GM21717 (cell line): ENCODE results near the gene LAMB3.

Experiments used
- ATAC-seq: cut with Tn5 transposase; IDR thresholded peaks from one replicate; pipeline ENCODE4 v1.9.1; 2021; ENCODE audit warnings: mild to moderate bottlenecking, moderate library complexity; ENCODE audit not compliant: unreplicated experiment

Gene LAMB3

GRCh38 chr1:209618756-209619420 is 33.3 kb downstream of the LAMB3 start:
- no peak for ATAC-seq

GRCh38 chr1:209618291-209618690 is 33.9 kb downstream of the LAMB3 start:
- no peak for ATAC-seq

DNA sequence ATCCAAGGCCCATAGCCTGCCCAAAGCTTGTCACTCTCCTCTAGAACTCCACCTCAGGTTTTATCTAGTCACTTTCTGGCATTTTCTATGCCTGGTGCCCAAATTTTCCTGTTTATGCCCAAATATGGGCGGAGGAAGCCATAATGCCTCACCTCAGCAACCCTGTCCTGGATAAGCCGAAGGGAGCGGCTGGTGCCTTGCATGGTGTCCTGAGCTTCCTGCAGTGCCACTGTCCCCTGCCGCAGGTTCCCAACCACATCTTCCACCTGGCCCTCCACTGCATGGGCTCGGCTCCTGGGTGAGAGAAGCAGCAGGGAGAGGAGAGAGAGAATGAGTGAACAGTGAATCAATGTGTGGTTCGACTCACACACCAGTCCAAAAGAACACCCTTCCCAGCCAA is 34.5 kb downstream of the LAMB3 start:
- ATAC-seq: no peak

GRCh38 chr1:209617047-209617673 is 35.1 kb downstream of the LAMB3 start:
- no peak for ATAC-seq

DNA sequence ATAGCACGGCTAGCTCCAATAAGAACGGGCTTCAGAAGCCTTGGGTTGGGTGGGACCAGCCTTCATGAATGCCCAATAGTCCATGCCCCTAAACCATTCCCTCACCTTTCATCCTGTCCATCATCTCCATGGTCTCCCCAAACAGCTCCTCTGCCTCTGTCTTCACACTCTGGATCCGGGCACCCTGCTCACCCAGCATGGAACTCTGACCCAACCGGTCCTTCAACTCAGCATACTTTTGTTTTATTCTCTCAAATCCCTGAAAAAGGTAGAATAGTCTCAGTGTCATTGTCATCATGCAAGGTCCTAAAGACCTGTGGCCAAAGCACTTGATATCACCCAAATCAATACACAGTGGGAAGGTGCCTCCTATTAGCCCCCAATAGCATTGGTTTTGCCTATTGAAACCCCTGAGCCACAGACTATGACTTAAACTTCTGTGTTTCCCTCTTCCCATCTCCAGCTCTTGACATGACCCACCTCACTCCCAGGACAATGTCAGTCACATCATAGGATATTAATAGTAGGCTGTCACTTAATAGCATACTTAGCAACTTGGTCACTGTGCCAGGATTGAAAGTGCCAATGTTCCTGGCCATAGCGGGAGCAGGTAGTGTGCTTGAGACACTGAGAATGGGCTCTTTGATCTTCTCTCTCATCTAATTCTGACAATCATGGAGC is 35.7 kb downstream of the LAMB3 start:
- no peak for ATAC-seq

DNA sequence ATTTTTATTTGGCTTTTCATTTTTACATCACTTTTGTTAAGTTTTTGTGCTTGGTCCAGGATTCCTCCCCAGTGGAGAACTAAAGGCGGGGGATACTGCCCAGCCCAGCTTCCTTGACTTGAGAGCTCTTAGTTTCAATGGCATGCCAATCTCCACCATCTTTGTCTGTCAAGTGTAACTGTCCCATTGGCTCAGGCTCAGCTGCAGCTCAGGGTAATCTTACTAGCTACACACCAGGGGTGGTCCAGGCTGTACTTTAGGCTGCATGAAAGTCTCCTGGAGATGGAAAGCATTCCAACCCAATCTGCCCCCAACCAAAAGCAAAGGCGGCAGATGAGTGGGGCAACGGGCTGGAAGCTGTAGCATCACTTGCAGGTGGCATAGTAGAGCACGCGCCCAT is 37.3 kb downstream of the LAMB3 start:
- no peak for ATAC-seq

DNA sequence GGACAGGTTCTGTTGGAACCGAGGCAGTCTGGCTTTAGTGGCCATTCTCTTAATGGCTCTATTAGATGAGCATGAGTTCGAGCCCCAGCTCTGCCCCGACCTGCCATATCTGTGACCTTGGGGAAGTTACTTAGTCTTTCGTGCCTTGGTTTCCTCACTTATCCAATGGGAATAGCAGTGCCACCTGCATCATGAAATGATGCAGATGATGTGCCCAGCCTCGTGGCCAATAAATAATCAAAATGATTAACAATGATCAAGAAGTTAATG is 38.1 kb downstream of the LAMB3 start:
- ATAC-seq: no peak

DNA sequence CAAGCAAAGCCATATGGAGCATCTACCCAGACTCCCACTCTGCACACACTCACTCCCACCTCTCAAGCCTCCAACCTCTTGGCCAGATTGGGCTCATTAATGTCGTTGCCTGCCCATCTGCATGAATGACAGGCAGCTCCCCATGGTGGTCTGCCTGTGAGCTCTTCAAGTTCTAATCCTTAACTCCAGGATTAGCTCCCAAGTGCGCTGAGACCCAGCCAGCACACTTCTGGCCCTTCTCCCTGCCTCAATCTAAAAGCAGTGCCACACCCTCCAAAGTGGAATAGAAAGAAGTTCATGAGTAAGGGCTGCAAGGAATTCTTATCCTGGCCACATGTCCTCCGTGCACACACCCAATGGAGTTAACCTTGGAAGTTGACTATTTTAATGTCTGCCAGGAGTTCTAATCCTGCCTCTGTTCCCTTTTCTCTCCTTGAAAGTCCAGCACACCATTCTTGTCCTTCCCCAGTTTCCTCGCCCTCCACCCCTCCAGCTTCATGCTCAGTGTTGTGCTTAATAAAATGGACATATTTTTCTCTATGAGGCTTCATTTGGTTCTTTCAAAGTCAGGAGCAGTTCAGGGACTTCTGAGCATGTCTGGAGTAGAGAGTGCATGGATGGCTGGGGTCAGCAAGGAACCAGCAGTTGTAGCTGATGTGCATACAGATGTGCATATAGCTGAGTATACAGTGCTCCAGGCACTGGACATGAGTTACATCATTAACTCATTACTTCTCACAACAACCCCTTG is 38.6 kb downstream of the LAMB3 start:
- no peak for ATAC-seq

DNA sequence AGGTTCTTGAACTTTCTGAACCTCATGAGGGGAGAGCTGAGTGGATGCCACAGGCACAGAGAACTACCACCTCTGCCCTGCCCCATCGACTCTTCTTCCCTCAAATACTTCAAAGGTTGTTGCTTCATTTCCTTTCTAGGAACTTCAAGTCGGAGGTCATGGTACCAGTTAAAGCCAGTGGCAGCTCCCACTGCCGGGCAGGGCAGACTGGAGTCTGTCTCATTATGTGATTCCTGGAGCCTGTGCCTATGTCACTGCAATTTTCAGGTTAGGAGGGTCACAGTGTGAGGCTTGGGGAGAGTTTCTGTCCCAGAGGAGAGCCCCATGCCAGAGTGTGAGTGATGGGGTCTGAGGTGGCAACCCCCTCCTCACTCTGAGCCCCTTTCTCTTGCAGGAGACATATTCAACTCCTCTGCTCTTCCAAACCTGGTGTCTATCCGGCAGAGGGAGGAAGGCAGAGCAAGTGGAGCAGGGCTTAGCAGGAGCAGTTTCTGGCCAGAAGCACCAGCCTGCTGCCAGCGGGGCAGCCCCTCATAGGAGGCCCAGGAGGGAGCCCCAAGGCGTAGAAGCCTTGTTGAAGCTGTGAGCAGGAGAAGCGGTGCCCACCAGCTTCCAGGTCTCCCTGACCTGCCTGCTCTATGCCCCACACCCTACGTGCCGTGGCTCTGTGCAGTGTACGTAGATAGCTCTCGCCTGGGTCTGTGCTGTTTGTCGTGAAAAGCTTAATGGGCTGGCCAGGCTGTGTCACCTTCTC is 39.4 kb downstream of the LAMB3 start:
- no peak for ATAC-seq

DNA sequence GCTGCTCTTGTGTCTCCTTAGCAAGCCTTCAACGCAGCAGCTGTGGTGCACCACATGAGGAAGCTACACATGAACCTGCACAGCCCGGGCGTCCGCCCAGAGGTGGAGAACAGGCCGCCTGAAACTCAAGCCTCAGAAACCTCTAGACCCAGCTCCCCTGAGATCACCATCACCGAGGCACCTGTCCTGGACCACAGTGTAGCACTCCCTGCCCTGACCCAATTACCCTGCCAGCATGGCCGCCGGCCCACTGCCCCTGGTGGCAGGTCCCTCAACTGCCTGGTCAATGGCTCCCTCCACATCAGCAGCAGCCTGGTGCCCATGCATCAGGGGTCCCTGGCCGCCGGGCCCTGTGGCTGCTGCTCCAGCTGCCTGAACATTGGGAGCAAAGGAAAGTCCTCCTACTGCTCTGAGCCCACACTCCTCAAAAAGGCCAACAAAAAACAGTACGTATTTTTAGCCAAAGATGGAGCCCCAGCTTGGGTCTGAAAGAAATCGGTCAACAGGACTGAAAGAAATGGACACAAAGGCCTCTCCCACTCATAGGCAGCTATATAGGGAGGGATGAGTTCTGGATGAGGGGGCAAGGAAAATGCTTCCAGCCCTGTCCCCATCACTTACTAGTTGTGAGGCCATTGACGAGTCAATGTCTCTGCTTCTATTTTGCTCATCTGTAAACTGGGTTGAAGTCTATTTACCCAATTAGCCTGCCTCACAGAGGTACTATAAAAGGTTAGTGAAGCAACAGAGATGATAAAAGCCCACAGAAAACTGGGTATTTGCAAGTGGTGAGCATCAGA is 40.3 kb downstream of the LAMB3 start:
- no peak for ATAC-seq

DNA sequence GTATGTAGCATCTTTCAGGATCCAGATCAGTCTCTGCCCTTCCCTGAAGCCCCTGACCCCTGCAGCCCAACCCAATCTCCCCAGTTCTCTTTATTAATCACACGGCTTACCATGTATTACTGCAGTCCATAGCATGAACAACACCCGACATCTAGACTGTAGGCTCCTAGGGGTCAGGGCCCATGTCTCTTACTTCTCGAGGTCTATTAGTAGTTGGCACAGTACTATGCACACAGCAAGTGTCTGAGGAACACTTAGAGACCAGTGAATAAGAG is 41.7 kb downstream of the LAMB3 start:
- ATAC-seq: no peak

GRCh38 chr1:209609791-209610630 is 42.2 kb downstream of the LAMB3 start:
- no peak for ATAC-seq

DNA sequence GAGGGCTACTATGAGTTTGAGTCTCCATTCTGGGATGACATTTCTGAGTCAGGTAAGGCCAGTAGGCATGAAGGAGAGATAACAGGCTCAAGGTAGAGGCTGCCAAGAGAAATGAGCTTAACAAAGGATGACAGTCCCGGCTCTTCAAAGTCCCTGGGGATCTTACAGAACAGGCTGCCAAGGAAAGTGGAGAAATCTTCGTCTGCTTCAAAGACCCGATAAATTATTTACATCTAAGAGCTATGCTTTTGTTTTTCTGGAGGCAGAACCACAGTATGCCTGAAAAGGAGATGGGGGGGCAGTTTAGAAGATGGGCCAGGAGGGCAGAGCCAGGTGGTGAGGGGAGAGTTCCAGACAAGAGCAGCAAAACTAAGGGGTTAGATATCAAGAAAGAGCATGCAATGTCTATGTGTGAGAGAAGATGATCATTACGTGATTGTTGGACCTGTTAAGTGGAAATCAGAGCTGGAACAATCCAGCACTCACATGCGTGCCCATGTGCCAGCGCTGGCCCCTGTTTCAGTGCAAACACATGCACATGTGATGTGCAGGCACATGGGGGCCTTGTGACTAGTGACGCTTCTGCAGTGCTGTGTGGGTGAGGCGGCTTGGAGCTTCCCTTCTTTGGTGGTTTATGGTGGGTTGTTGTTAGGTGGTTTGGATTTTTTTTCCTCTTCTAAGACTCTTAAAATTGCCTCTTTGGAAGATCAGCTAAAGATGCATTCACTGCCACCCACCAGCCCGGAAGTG is 43.0 kb downstream of the LAMB3 start:
- no peak for ATAC-seq

DNA sequence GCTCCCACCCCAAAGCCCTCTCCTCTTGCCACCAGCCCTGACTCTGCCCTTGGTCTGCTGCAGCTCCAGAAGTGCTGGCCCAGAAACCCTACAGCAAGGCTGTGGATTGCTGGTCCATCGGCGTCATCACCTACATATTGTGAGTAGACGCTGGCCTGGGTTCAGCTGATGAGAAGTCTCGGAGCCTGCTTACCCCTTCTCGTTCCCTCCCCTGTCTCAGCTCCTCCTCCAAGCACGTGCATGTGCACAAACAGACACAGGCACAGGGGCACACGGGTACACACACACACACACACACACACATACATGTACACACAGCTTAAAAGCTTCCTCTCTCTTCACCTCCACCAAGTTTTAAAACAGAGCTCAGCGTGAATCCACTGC is 44.4 kb downstream of the LAMB3 start:
- ATAC-seq: peak; percentile 30

- peak; percentile 88 for ATAC-seq
These were observed 45.0 kb downstream of the LAMB3 start for GRCh38 chr1:209607102-209607794.

GRCh38 chr1:209603877-209604276 is 48.3 kb downstream of the LAMB3 start:
- ATAC-seq: no peak

DNA sequence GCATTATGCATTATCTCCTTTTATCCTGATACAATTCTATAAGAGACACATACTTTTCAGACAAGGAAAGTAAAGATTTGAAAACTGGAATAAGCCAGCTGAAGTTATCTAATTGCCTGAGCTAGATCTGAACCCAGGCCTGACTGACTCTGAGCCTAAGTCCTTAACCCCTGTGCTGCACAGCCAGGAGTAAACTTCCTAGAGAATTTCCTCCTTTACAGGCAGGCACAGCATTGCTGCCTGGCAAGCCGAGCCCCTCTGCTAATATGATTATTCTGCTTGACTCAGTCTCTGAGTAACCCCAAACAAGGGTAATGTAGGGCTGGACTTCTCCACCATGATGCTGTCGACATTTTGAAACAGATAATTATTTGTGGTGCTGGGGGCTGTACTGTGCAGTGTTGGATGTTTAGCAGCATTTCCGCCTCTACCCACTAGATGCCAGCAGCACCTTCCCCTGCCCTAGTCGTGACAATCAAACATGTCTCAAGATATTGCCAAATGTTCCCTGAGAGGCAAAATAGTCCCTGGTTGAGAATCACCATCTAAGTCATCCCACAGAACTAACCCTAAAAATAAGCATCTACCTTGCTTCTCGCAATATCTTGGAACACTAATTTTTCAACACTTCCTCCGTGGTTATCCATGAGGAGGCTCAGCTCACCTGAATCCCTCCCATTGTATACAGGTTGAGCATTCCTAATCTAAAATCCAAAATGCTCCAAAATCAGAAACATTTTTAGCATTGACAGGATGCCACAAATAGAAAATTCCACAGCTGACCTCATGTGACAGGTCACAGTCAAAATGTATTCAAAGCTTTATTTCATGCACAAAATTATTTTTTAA is 50.2 kb downstream of the LAMB3 start:
- ATAC-seq: peak; percentile 56

- ATAC-seq: no peak
These were observed 51.7 kb downstream of the LAMB3 start for GRCh38 chr1:209600541-209600940.
